Activated CD4-positive, alpha-beta T cell treated with anti-CD3 and anti-CD28 coated beads for 36 hours (primary cell): ENCODE results near the gene TCTN2. TPM values are rescaled to one million over a fixed set of nuclear protein-coding genes. Genes with fewer than 3 reads are reported as not detected.

Experiments
- ATAC-seq: fragments of 200-7000 bp; cut with Tn5 transposase; one replicate; pipeline ENCODE4 v1.10.0; 2021; ENCODE audit warnings: mild to moderate bottlenecking, moderate library complexity
- CTCF ChIA-PET: fragments of 350-600 bp; sonication (Branson Sonifier 250); formaldehyde crosslinking; loops from one replicate; lab custom pipeline; 2021; ENCODE audit warnings: antibody characterized with exemption; lab: Charles Lee
- POLR2A ChIA-PET: fragments of 350-600 bp; sonication (Branson Sonifier 250); formaldehyde crosslinking; loops from one replicate; lab custom pipeline; 2021; ENCODE audit warnings: antibody characterized with exemption, inconsistent platforms; lab: Charles Lee
- DNase-seq: peaks from one replicate; pipeline ENCODE4 v3.0.0-alpha.2; 2020
- H3K27ac Mint-ChIP-seq: one replicate; pipeline ENCODE4 v1.8.0; 2021; ENCODE audit warnings: mixed read lengths
- H3K27me3 Mint-ChIP-seq: one replicate; pipeline ENCODE4 v1.8.0; 2021; ENCODE audit warnings: mixed read lengths
- H3K36me3 Mint-ChIP-seq: one replicate; pipeline ENCODE4 v1.8.0; 2021; ENCODE audit warnings: low read depth, mixed read lengths
- H3K4me1 Mint-ChIP-seq: one replicate; pipeline ENCODE4 v1.8.0; 2021; ENCODE audit warnings: mixed read lengths
- H3K4me3 Mint-ChIP-seq: one replicate; pipeline ENCODE4 v1.8.0; 2021; ENCODE audit warnings: mild to moderate bottlenecking, moderate library complexity, mixed read lengths
- H3K9me3 Mint-ChIP-seq: one replicate; pipeline ENCODE4 v1.8.0; 2021; ENCODE audit warnings: low read depth, mixed read lengths
- intact Hi-C, 2 experiments: fragments of 100-400 bp; cut with DNase I in 1 of 2; cut with micrococcal nuclease in 1 of 2; formaldehyde crosslinking; loops; one replicate each; pipeline versions ENCODE4 v1.14.2 to v1.15.1; 2022 to 2024; cut with DNase I, micrococcal nuclease
- total RNA-seq, 2 experiments: library from RNA; stranded (reverse); gene quantifications; one replicate each; pipeline ENCODE4 v1.2.3, GENCODE V29; 2021

TCTN2 gene
- total RNA-seq, 2 experiments from 2014 or later = 4.4 to 4.5 TPM

- no peaks in the 10 kb centered on the region for H3K27me3 Mint-ChIP-seq
These were observed 15.5 kb upstream of the TCTN2 start for GRCh38 chr12:123655420-123655819.

DNA sequence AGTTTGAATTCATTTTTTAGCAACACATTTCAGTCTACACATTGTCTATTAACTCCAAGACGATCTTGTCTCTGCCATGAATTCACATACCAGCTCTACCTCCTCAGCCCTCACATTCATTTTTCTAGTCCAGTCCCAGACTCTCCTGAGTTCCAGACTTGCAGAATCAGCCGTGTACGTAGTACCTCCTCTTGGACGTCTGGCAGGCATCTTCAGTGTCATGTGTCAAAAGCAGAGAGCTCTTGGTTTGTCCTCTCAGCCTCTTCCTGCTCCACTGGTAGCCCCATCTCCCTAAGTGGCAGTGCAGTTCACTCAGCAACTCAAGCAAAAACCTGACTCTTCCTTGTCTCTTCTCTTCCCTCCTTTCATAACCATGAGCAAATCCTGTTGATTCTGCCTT is 14.5 kb upstream of the TCTN2 start:
- H3K9me3 Mint-ChIP-seq = no peaks in the 10 kb centered on the region
- POLR2A ChIA-PET = no interaction called here
- no peaks in the 10 kb centered on the region for H3K27me3 Mint-ChIP-seq
- H3K4me1 Mint-ChIP-seq = peaks cover 10% of the 10 kb centered on the region
- ATAC-seq (no peak), DNase-seq (no peak)
- CTCF ChIA-PET = interaction anchor here (0.7 kb wide), 2 partner anchors 14 to 718 kb away, joined by 3 read pairs; no protein-coding TSS in a partner anchor
- intact Hi-C loops = no loop called here
- peaks cover 57% of the 10 kb centered on the region for H3K36me3 Mint-ChIP-seq
- H3K4me3 Mint-ChIP-seq = no peak overlapping the region
- no peak overlapping the region for H3K27ac Mint-ChIP-seq

More at GRCh38 chr12:123655420-123655819, 15.5 kb upstream of the TCTN2 start:
- Mint-ChIP-seq H3K36me3 (peaks cover 60% of the 10 kb centered on the region), H3K4me1 (peaks cover 10% of the 10 kb centered on the region), H3K4me3 (no peak overlapping the region), H3K27ac (no peak overlapping the region), H3K9me3 (no peaks in the 10 kb centered on the region)
- ChIA-PET CTCF (no interaction called here), POLR2A (no interaction called here)
- DNase-seq (no peak), ATAC-seq (no peak)
- intact Hi-C loops = no loop called here

DNA sequence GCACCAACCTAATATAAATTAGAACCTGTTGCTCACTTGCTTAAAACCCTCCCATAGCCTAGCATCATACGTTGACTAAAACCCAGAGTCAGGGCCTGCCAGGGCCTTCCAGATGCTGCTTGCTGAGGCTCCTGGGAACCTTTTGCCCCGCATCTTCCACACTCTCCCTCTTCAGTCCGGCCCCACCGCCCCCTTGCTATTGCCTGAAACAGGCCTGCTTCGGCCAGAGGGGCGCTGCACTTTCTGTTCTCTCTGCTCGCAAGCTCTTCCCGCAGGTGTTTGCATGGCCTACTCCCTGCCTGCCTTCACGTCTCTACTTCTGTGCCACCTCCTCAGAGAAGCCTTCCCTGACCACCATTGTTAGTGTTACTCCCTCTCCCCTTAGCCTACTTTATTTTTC is 13.7 kb upstream of the TCTN2 start:
- Mint-ChIP-seq H3K36me3 (peaks cover 52% of the 10 kb centered on the region), H3K4me3 (no peak overlapping the region), H3K4me1 (peaks cover 10% of the 10 kb centered on the region), H3K9me3 (no peaks in the 10 kb centered on the region), H3K27me3 (no peaks in the 10 kb centered on the region), H3K27ac (peak overlapping the region; percentile 15)
- DNase-seq = no peak
- POLR2A ChIA-PET = no interaction called here
- intact Hi-C loops = no loop called here
- CTCF ChIA-PET = interaction anchor here (0.6 to 0.7 kb wide), 3 partner anchors 14 to 717 kb away, joined by 3 to 4 read pairs (median 3); no protein-coding TSS in a partner anchor
- ATAC-seq = no peak

DNA sequence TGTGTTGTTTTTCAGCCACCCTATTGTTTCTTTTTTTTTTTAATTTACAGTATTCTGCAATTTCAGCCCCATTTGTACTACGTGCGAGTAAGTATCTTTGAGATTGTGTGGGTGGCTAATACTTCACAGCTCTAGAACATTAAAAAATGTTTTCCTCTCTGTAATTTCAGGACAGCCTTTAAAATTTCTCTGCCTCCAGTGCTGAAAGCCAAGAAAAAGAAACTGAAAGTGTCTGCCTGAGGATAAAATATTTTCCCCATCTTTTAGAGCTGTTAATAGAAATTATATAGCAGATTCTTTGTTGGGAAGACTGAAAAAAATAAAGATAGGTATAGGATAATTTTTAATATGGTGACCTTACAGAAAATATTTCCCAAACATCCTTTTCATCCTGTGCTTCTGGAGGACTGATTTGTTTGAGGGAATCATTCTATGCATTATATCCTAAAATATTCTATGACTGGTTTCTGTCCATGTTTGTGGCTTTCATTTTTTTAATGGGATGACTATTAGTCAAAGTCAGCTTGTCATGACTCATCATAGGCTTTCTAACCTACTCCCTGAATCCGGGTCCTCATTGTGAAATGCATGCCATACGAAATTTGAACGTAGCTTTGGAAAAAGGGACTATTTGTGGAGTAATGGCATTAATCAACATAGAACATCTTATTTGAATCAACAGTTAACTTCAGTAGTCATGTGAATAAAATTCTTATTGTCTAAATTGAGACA is 10.8 kb upstream of the TCTN2 start:
- CTCF ChIA-PET = no interaction called here
- Mint-ChIP-seq H3K36me3 (peaks cover 50% of the 10 kb centered on the region), H3K27me3 (no peaks in the 10 kb centered on the region), H3K9me3 (no peaks in the 10 kb centered on the region), H3K27ac (peak overlapping the region; percentile 65), H3K4me1 (peaks cover 10% of the 10 kb centered on the region), H3K4me3 (no peak overlapping the region)
- POLR2A ChIA-PET = no interaction called here
- DNase-seq (no peak), ATAC-seq (no peak)
- intact Hi-C loops = no loop called here

- intact Hi-C loops = no loop called here
- ChIA-PET POLR2A (no interaction called here), CTCF (no interaction called here)
- Mint-ChIP-seq H3K4me3 (no peak overlapping the region), H3K9me3 (no peaks in the 10 kb centered on the region), H3K36me3 (peaks cover 13% of the 10 kb centered on the region), H3K27ac (no peak overlapping the region), H3K27me3 (no peaks in the 10 kb centered on the region), H3K4me1 (peaks cover 15% of the 10 kb centered on the region)
- DNase-seq (no peak), ATAC-seq (no peak)
These were observed 3.1 kb upstream of the TCTN2 start for GRCh38 chr12:123667771-123668170.

DNA sequence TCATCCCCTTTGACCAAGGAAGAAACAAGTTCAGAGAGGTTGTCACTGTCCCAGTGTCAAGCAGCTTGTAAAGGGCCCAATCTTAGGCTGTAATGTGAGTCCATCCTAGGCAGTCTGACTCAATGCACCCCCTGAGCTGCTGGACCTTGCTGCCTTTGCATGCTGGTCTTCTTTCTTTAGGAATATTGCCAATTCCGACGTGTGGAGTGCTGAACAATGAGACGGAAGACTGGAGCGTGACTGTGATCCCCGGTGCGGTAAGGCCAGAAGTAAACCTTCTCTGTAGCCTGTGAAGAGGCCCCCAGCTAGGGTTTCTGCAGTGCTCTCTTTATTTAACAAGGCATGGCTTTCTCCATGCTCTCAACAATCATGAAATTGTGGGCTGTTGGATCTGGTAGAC is 963 bp downstream of the TCTN2 start:
- Mint-ChIP-seq H3K4me3 (peak overlapping the region; percentile 78), H3K36me3 (peaks cover 2% of the 10 kb centered on the region), H3K9me3 (no peaks in the 10 kb centered on the region), H3K27me3 (no peaks in the 10 kb centered on the region), H3K27ac (no peak overlapping the region), H3K4me1 (peaks cover 15% of the 10 kb centered on the region)
- POLR2A ChIA-PET = interaction anchor here (2.0 kb wide), 1 partner anchor 41 kb away, joined by 5 read pairs; the partner anchor contains the start of gene ATP6V0A2
- intact Hi-C loops = loop anchor here (1.0 to 5.0 kb wide), 7 partner anchors 39 to 401 kb away; partner anchors contain the start of genes ATP6V0A2 (in 2 of the 2), CCDC92 (in 1 of the 2), CDK2AP1 (in 1 of the 2) and DDX55 (in 1 of the 2)
- ATAC-seq (no peak), DNase-seq (no peak)
- CTCF ChIA-PET = no interaction called here

- H3K4me3 Mint-ChIP-seq = no peak overlapping the region
- H3K4me1 Mint-ChIP-seq = peaks cover 15% of the 10 kb centered on the region
- H3K27ac Mint-ChIP-seq = no peak overlapping the region
- ChIA-PET CTCF (no interaction called here), POLR2A (no interaction called here)
- ATAC-seq (no peak), DNase-seq (no peak)
- intact Hi-C loops = no loop called here
- no peaks in the 10 kb centered on the region for H3K9me3 Mint-ChIP-seq
- peaks cover 2% of the 10 kb centered on the region for H3K36me3 Mint-ChIP-seq
- H3K27me3 Mint-ChIP-seq = no peaks in the 10 kb centered on the region
These were observed 4.5 kb downstream of the TCTN2 start for GRCh38 chr12:123675436-123675835.

DNA sequence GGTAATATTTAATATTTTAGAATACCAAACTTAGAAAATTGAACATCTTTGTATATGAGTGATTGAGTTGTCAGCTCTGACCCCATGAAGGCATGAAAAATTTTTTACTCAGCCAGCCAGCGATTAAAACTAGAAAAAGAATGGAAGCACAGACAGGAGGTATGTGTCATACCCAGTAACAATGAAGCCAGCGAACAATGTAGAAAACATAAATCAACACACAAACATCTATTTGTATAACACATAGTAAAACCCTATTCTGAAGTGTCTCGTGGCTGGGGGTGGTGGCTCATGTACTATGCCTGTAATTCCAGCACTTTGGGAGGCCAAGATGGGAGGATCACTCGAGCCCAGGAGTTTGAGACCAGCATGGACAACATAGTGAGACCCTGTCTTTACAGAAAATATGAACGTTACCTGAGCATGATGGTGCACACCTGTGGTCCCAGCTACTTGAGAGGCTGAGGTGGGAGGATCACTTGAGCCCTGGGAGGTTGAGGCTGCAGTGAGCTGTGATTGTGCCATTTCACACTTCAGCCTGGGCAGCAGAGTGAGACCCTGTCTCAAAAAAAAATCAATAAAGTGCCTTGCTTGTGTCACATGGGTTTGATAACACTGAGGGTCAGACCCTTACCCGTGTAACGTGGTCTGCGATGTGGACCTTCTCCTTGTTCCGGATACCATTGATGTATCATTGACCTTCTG is 5.9 kb downstream of the TCTN2 start:
- H3K9me3 Mint-ChIP-seq = no peaks in the 10 kb centered on the region
- no peak overlapping the region for H3K4me3 Mint-ChIP-seq
- CTCF ChIA-PET = interaction anchor here (0.5 kb wide), 1 partner anchor 166 kb away, joined by 3 read pairs; no protein-coding TSS in a partner anchor
- POLR2A ChIA-PET = no interaction called here
- intact Hi-C loops = no loop called here
- no peak overlapping the region for H3K27ac Mint-ChIP-seq
- peaks cover 14% of the 10 kb centered on the region for H3K4me1 Mint-ChIP-seq
- DNase-seq (no peak), ATAC-seq (no peak)
- H3K36me3 Mint-ChIP-seq = peaks cover 6% of the 10 kb centered on the region
- H3K27me3 Mint-ChIP-seq = no peaks in the 10 kb centered on the region

- Mint-ChIP-seq H3K27ac (no peak overlapping the region), H3K36me3 (peaks cover 4% of the 10 kb centered on the region), H3K4me3 (no peak overlapping the region), H3K4me1 (peaks cover 10% of the 10 kb centered on the region), H3K27me3 (no peaks in the 10 kb centered on the region), H3K9me3 (no peaks in the 10 kb centered on the region)
- ChIA-PET POLR2A (no interaction called here), CTCF (no interaction called here)
- ATAC-seq (no peak), DNase-seq (no peak)
- intact Hi-C loops = no loop called here
These were observed 8.1 kb downstream of the TCTN2 start for GRCh38 chr12:123678981-123679380.

- Mint-ChIP-seq H3K27ac (peak overlapping the region; percentile 21), H3K27me3 (no peaks in the 10 kb centered on the region), H3K4me1 (peaks cover 10% of the 10 kb centered on the region), H3K36me3 (peaks cover 4% of the 10 kb centered on the region), H3K4me3 (no peak overlapping the region), H3K9me3 (no peaks in the 10 kb centered on the region)
- ChIA-PET POLR2A (no interaction called here), CTCF (interaction anchor here (0.9 kb wide), 1 partner anchor 26 kb away, joined by 3 read pairs; no protein-coding TSS in a partner anchor)
- intact Hi-C loops = no loop called here
- DNase-seq = no peak
- ATAC-seq = no peak
These were observed 10.7 kb downstream of the TCTN2 start for GRCh38 chr12:123681605-123682004.

DNA sequence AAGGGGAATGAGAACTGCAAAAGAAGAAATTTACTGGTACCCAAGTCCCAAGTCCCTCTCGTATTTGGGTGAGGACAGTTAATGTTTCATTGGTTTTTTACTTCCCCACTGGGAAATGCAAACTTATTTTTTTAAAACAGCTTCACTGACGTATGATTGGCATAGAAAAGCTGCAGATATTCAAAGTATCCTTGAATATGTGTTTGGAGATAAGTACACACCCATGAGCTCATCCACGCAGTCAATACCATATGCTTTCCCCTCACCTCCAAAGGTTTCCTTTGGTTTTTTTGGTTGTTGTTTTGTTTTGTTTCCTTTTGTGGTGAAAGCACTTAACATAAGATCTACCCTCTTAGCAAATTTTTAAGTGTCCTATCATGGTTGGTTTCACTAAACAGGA is 13.1 kb downstream of the TCTN2 start:
- ATAC-seq (no peak), DNase-seq (no peak)
- Mint-ChIP-seq H3K36me3 (peaks cover 4% of the 10 kb centered on the region), H3K9me3 (no peaks in the 10 kb centered on the region), H3K27me3 (no peaks in the 10 kb centered on the region), H3K4me3 (no peak overlapping the region), H3K4me1 (peaks cover 10% of the 10 kb centered on the region), H3K27ac (no peak overlapping the region)
- intact Hi-C loops = no loop called here
- ChIA-PET POLR2A (interaction anchor here (0.6 kb wide), 1 partner anchor 166 kb away, joined by 3 read pairs; no protein-coding TSS in a partner anchor), CTCF (no interaction called here)
